Left forelimb (tissue), 1 donor: ENCODE results near the gene ATP6V1D.
A peak's percentile ranks its signal among the peaks of the same experiment; 100 is the strongest.
"Not testable (repeated sequence)": the region's sequence is repeated elsewhere in the genome, so short reads cannot be mapped to it uniquely, and the experiment has no call there.

Experiments
- DNase-seq: peaks from one replicate; pipeline ENCODE4 v3.0.0-alpha.2; 2018; ENCODE audit warnings: low spot score

Gene ATP6V1D

GRCh38 chr14:67359775-67360469 lies at the start of gene ATP6V1D, which contains the start of gene EIF2S1:
ATP6V1D (minus strand) TSS chr14:67359804; CDS start chr14:67359698, 106 bp downstream.
EIF2S1 (plus strand) TSS chr14:67360328; CDS start chr14:67364768, 4,440 bp downstream.
- DNase-seq, result peak; percentile 100

- DNase-seq, result not testable (repeated sequence)
These were observed 48.7 kb upstream of the ATP6V1D start for GRCh38 chr14:67408122-67408801.

GRCh38 chr14:67405771-67406170 lies 46.2 kb upstream of the ATP6V1D start:
- DNase-seq, result no peak

DNA sequence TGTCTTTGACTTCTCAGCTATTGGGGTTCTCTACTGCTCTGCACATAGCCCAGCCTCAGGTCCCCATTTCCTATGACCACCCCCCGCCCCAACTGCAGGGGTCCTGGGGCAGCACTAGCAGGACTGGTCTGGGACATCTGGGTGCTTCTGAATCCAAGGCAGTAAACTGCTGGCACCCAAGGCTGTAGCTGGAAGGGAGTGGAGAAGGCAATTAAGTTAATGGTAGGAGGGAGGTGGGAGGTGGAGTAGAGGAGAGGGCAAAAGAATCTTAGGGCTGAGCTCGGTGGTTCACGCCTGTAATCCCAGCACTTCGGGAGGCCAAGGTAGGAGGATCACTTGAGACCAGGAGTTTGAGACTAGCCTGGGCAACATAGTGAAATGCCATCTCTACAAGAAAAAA lies 40.8 kb upstream of the ATP6V1D start:
- no peak for DNase-seq

DNA sequence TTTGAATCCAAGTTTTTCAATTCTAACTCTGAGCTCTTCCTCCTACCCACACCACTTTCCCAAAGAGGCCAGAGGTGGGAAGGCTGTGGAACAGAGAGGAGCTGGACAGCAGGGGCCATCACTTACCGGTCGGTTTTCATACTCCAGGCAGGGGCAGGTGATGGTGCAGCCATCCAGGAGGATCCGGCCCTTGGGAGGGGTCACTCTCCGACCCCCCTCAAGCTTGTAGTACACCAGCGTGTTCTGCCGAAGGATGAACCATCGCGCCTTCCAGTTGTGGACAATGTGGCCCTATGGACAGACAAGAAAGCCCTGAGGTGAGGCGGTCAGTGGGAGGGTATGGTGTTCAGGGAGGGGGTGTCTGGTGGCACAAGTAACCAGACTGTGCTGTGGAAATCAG lies 37.9 kb upstream of the ATP6V1D start:
- no peak for DNase-seq

DNA sequence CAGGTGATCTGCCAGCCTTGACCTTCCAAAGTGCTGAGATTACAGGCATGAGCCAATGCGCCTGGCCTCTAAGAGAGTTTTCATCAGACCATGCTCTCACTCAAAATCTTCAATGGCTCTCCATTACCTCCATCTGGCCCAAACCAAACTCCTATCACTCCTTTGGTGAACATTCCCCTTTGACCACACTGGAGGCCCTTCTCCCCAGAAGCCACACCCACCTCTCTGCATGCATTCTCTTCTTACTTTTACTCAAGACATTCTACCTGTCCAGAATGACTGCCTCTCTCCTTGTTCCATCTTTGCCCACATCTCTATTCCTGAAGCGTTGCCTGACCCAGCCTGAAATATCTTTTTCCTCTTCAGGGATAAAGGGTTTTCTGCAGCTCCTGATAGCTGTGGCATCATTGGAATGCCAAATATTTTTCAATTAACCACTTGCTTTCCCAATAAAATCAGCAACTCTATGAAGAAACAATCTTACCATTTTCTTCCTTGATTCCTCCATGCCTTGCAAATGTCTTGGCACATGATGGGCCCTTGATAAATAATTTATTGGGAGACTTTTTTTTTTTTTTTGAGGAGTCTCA lies 36.9 kb upstream of the ATP6V1D start:
- no peak for DNase-seq

- DNase-seq, result no peak
These were observed 36.2 kb upstream of the ATP6V1D start for GRCh38 chr14:67395876-67396189.

DNA sequence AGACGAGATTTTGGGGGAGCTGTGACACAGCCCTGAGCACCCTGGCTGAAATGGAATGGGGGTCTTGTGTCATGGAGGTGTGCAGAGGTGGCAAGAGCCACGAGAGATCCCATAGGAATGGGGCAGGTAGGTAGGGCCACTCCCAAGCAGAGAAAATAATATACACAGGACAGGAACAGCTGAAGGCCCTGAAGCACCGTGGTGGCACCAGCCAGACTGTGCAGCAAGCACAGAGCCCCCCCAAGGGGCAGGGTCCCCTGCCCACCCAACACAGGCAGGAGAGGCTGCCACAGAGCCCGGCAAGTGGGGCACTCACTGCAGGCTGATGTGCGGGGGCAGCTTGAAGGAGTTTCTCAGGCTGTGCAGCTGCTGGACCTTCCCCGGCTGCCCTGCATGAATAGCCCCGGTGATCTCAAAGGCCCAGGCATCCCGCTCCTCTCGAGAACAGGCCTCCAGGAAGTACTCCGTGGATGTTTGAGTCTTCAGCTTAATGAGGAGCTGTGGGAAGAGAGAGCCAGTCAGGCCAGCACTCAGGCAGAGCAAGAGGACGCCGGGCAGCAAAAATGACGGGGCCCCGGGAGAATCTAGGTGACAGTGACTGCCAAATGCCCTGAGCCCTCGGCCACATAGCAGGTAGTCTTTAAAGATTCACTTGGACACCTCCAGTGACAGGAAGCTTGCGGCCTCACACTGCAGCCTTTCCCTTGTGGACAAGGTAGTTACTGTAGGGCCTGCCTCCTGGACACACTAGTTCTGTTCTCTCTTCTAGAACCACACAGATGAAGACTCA lies 35.7 kb upstream of the ATP6V1D start:
- DNase-seq, result no peak

GRCh38 chr14:67393689-67394088 lies 34.1 kb upstream of the ATP6V1D start:
- no peak for DNase-seq

DNA sequence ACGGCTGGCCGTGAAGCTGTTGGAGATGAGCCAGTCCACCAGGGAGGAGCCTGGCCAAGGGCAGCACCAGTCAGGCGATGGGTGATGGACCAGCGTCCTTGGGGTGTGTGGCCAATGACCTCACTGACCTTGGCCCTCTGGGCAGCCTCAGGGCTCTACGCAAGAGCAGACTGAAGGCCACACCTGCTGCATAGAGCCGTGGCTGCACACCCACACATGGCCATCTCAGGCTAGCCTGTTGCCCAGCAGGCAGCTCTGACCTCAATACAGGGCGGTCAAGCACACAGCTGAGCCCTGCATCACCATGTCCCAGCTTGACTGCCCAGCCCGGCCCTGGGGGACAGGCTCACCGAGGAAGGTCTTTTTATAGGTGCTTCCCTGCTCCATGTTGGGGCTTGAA lies 33.2 kb upstream of the ATP6V1D start:
- DNase-seq, result no peak

DNA sequence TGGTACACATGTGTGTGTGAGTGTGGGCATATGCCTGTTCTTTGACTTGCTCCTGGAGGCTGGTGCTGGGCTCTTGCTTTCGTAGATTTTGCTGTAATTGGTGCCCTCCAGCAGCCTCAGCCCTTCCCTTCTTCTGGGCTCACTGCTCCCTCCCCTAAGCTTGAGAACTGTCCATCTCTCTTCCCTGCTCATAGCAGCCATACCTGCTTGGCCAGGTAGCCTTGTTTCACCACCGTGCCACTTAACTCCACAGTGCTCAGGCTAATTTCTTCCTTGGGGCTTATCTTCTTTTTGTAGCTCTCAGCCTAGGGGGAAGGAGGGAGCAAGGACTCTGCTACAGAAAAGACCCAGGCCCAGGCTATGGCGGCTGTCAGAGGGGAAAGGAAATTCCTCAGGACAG lies 32.5 kb upstream of the ATP6V1D start:
- no peak for DNase-seq

GRCh38 chr14:67391268-67391667 lies 31.7 kb upstream of the ATP6V1D start:
- no peak for DNase-seq

DNA sequence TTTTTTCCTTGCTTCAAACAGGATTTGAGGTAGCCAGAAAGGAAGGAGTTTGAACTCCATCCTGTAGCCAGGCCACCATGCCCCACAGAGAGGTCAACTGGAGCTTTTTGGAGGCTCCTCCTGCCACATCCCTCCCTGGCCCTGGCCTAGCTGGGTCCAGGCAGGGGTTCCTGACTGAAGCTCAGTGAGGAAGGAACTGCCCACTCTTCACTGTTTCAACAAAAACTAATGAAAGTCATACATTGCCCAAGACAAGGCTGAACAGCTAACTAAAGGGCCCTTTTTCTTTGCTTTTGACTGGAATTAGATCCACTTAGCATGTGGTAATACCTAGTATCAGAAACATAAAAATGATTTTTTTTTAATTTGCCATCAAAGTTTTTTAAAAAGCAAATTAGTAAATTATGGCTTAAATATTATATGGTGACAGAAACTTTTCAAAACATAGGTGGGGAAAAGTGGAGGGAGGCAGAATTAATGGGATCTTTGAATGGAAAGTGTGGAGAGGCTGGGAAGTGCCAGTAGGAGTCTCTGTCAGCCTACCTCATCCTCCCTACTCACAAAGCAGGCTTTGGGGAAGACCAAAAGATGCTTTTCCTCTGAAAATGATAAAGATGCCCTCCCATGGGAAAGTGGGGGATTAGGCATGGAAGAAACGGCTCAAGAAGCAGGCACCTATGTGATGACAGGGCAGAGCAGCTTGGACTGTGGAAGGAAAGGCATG lies 30.4 kb upstream of the ATP6V1D start:
- no peak for DNase-seq

DNA sequence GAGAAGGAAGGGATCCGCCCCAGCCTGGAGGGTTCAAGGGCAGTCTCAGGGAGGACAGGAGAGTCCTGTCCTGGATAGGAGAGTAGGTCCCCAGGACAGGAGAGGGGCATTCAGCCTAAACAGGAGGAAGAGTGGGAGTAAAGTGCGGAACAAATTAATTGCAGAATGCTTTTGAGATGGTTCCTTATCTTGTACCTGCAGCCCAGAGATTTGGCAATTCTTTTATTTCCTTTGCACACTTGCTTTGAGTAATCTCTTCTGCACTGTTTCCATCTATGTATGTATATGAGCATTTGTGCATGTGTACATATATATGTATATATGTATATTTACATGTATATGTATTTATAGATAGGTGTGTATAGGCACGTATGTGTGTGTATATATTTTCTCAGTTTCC lies 29.7 kb upstream of the ATP6V1D start:
- no peak for DNase-seq

DNA sequence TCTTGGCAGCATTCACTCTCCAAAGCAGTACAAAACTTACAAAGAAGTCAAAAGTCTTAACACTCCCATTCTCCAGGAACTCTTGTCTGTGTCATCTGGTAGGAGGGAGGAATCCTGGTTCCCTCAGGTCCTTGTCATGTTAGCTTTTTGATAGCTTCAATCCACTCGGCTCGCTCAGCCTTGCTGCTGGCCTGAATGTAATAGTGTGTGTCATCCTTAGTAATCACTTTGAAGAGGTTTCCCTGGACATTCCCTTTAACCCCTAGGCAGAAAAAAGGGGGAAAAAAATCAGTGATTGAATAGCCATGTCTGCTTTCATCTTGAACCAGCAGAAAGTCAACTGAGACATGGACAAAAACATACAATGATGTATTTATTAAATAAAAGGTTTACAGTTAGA lies 27.6 kb upstream of the ATP6V1D start:
- DNase-seq, result no peak

- no peak for DNase-seq
These were observed 26.0 kb upstream of the ATP6V1D start for GRCh38 chr14:67385618-67386017.

- DNase-seq, result no peak
These were observed 25.5 kb upstream of the ATP6V1D start for GRCh38 chr14:67385120-67385519.

GRCh38 chr14:67377916-67378315 lies 18.3 kb upstream of the ATP6V1D start:
- no peak for DNase-seq

GRCh38 chr14:67373347-67373746 lies 13.7 kb upstream of the ATP6V1D start:
- DNase-seq, result no peak

GRCh38 chr14:67372833-67373232 lies 13.2 kb upstream of the ATP6V1D start:
- DNase-seq, result no peak

- DNase-seq, result no peak
These were observed 11.9 kb upstream of the ATP6V1D start for GRCh38 chr14:67371247-67372148.
